Body of pancreas (tissue), 4 donors: ENCODE measurements around the gene CHIT1. TPM values are rescaled to one million over a fixed set of nuclear protein-coding genes. Genes with fewer than 3 reads are reported as not detected.

ENCODE experiments used
- ATAC-seq: fragments of 150-250 bp; one replicate; pipeline ENCODE4 v1.9.1; 2016
- DNase-seq, 4 donors: peaks; one replicate each; pipeline ENCODE4 v3.0.0-alpha.2; 2019
- H3K27ac ChIP-seq, 4 donors: fragments of 200-600 bp; sonication (generic); 1 replicate in 3 of 4; 2 replicates in 1 of 4; pipeline versions ENCODE4 v1.5.1 to v1.6.1; 2016 to 2019; ENCODE audit warnings: mild to moderate bottlenecking in 1 of 4, mixed read lengths in 1 of 4, moderate library complexity in 1 of 4
- H3K27me3 ChIP-seq, 2 donors: fragments of 200-600 bp; sonication (generic); one replicate each; pipeline ENCODE4 v1.6.0; 2016; ENCODE audit warnings: mild to moderate bottlenecking in 1 of 2
- H3K36me3 ChIP-seq, 2 donors: fragments of 200-600 bp; sonication (generic); replicated peaks in 1 of 2; 2 replicates each; pipeline ENCODE4 v1.5.1; 2016; ENCODE audit warnings: low read depth in 2 of 2; ENCODE audit not compliant: insufficient read depth in 1 of 2
- H3K4me1 ChIP-seq: fragments of 200-600 bp; sonication (generic); one replicate; pipeline ENCODE4 v1.6.0; 2016
- H3K4me3 ChIP-seq, 2 donors: fragments of 200-600 bp; sonication (generic); 1 replicate in 1 of 2; 2 replicates in 1 of 2; pipeline ENCODE4 v1.5.1; 2016 to 2019
- H3K9me3 ChIP-seq, 3 donors: fragments of 200-600 bp; sonication (generic); 1 replicate in 2 of 3; 2 replicates in 1 of 3; pipeline ENCODE4 v1.5.1; 2016
- CTCF ChIP-seq, 7 experiments: fragments of 450-650 bp in 4 of 7; fragments of 200-600 bp in 3 of 7; sonication (generic) in 3 of 7; IDR thresholded peaks; one replicate each; pipeline ENCODE4 v1.5.1; 2016 to 2019; ENCODE audit warnings: antibody characterized with exemption in 7 of 7
- POLR2A ChIP-seq, 3 donors: fragments of 450-650 bp; IDR thresholded peaks; one replicate each; pipeline ENCODE4 v1.6.1; 2016; ENCODE audit warnings: antibody characterized with exemption in 3 of 3, mild to moderate bottlenecking in 2 of 3
- WGBS, 2 donors: methylation state at CpG; one replicate each; pipeline ENCODE4 v1.1.5; 2017; 5-methylcytosine and 5-hydroxymethylcytosine counted together
- intact Hi-C: fragments of 100-400 bp; cut with DNase I; formaldehyde crosslinking; loops from one replicate; pipeline ENCODE4 v1.15.1; 2023
- total RNA-seq, 2 donors: library from RNA; depleted of rRNA; stranded (reverse); fragments of >200 nt; gene quantifications; one replicate each; pipeline ENCODE4 v1.1.0, GENCODE V29; 2016

The CHIT1 gene
- total RNA-seq, 2 donors from 2014 or later: 0.26 TPM; not detected in 1

DNA sequence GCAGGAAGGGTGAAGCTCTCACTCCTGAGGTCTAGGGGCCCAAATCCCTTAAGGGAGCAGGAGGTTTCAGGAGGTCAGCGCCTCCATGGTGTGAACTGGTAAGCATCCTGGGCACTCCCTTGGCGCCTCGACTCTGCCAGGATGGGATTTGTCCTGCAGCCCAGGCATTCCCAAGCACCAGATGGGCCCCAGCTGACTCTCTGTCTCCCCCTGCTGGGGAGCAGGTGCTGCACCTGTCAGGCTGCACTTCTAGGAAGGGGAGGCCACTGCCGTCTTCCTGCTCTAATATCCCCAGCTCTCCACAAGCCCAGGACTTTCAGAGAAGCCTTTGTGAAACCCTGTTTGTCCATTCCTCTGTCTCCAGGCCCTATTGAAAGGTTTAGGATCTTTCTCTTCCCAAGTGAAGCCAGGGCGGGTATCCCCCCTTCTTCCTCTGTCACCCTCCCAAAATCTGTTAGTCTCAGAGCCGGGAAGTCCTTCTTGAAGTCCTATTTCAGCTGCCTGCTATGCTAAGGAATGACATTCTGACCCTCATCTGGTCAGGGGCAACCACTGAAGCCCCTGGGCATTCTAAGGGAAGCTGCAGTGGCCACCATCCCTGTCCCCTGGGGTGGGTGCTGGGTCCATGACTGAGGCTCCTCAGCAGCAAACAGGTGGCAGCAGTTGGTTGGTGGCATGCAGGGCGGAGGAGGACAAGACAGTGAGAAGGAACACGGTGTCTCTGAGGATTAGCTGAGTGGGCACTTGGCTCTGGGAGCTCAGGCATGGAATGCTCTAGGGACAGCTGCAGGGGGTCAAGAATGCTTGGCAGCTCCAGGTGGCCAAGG, 57.1 kb downstream of the CHIT1 start:
- peak; percentile 74 for ATAC-seq
- DNase-seq: peak; percentile 74 to 79 (median 78)
- Histone ChIP-seq H3K36me3 (no peaks in the 10 kb centered on the region), H3K4me3 (no peak overlapping the region), H3K27ac (peak overlapping the region in 1 of 4 donors; percentile 2), H3K27me3 (no peaks in the 10 kb centered on the region), H3K9me3 (no peaks in the 10 kb centered on the region), H3K4me1 (peaks cover 20% of the 10 kb centered on the region)
- WGBS, 2 donors: 33 to 38% methylated on average over 4 to 8 of the region's 8 CpGs
- intact Hi-C loops: loop anchor here (5.0 kb wide), 2 partner anchors 55 to 130 kb away; no protein-coding TSS in a partner anchor
- TF ChIP-seq POLR2A (IDR thresholded peaks at IDR 0.05) (no peak), CTCF (IDR thresholded peaks at IDR 0.05) (peak; percentile 84 to 94 (median 90))

DNA sequence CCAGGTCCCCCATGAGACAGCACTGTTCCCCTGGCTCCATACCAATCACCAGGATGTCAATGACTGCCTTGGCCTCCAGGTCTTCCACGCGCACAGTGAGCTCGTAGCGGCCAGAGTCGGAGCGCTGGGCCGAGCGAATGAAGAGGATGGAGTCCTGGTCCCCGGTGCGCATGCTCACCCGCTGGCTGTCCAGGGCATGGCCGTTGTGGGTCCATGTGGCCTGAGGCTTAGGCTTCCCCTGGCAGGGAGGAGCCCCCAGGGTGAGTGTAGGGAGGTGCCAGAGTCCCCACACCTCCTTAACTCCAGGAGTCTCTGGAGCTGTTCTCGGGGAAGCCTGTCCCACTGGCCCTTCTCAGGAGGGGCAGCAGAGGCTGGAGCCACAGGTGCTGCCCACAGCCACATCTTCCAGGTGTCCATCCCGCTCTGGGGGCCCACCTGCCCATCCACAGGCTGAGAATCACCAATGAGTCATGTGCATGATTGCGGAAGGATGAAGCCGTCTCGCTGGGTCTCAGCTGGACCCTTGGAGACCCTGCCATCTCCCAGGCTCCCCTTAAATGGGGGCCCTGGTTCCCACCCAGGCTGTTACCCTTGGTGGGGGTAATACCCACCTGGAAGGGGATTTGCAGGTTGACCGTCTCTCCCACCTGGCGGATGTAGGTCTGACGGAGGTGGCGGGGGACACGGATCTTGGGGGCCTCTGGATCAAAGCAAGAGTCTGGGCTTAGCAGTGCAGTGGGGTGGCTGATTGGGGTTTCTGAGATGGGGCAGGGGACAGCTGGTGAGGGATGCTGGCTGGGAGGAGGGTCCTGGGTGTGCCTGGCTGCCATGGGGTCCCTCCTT, 57.9 kb downstream of the CHIT1 start:
- intact Hi-C loops: loop anchor here (5.0 kb wide), 2 partner anchors 54 to 129 kb away; no protein-coding TSS in a partner anchor
- whole genome bisulfite sequencing, 2 donors: 87 to 91% methylated on average over 18 to 22 of the region's 22 CpGs

GRCh38 chr1:203170625-203171330, 58.7 kb downstream of the CHIT1 start:
- Histone ChIP-seq H3K27me3 (no peaks in the 10 kb centered on the region), H3K27ac (no peak overlapping the region), H3K4me3 (no peak overlapping the region), H3K9me3 (no peaks in the 10 kb centered on the region), H3K36me3 (no peaks in the 10 kb centered on the region), H3K4me1 (peaks cover 26% of the 10 kb centered on the region)
- no peak for TF ChIP-seq CTCF (IDR thresholded peaks at IDR 0.05)
- TF ChIP-seq POLR2A (IDR thresholded peaks at IDR 0.05): no peak
- intact Hi-C loops: loop anchor here (5.0 kb wide), 2 partner anchors 53 to 128 kb away; no protein-coding TSS in a partner anchor
- WGBS, 2 donors: 53 to 74% methylated on average over 7 to 8 of the region's 8 CpGs
- no peak for ATAC-seq
- DNase-seq: no peak

More for the DNA sequence above, 57.9 kb downstream of the CHIT1 start:
- ATAC-seq (no peak), DNase-seq (no peak)
- Histone ChIP-seq H3K4me1 (peaks cover 22% of the 10 kb centered on the region), H3K4me3 (no peak overlapping the region), H3K36me3 (no peaks in the 10 kb centered on the region), H3K27me3 (no peaks in the 10 kb centered on the region), H3K27ac (no peak overlapping the region), H3K9me3 (no peaks in the 10 kb centered on the region)
- TF ChIP-seq POLR2A (IDR thresholded peaks at IDR 0.05) (no peak), CTCF (IDR thresholded peaks at IDR 0.05) (no peak)

DNA sequence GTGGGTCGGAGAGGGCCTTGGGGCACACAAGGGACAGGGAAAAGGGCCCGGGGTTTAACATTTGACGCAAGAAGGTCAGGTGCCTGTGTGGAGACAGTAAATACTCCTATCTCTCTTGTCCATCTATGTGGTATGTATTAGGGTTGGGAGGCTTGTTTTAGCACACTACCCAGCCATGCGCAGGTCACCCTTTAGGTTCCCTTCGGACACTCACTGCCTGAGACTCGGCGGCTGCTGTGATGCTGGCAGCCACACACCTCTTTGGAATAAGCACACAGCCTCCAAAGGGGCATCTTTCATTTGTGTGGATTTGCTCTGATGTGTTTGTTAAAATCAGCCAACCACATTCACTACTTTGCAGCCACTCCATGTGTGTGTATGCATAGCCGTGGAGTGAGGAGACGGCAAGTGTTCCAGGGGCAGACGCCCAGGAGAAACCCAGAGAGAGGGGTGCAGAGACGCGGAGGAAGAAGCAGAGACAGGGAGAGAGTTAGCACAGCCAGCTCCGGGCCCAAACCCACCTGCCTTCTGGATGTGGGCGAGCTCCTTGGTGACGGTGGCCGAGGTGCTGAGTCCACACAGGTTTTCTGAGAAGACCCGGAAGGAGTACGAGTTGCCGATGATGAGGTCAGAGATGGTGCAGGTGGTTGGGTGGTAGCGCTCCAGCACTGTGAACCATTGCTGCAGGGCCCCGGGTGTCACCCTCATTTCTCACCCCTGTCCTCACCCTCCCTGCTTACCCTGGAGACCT, 59.5 kb downstream of the CHIT1 start:
- Histone ChIP-seq H3K27ac (no peak overlapping the region), H3K4me3 (no peak overlapping the region), H3K27me3 (no peaks in the 10 kb centered on the region), H3K4me1 (peaks cover 20% of the 10 kb centered on the region), H3K9me3 (no peaks in the 10 kb centered on the region), H3K36me3 (no peaks in the 10 kb centered on the region)
- TF ChIP-seq POLR2A (IDR thresholded peaks at IDR 0.05) (no peak), CTCF (IDR thresholded peaks at IDR 0.05) (no peak)
- 71 to 78% methylated on average over 20 to 21 of the region's 21 CpGs for WGBS, 2 donors
- intact Hi-C loops: loop anchor here (5.0 kb wide), 2 partner anchors 53 to 128 kb away; no protein-coding TSS in a partner anchor
- DNase-seq (no peak), ATAC-seq (no peak)
